Hematopoietic multipotent progenitor cell treated with erythropoietin and hydrocortisone succinate and interleukin-3 and kit ligand, for 6 days (in vitro differentiated cells): ENCODE measurements around the gene ANAPC16.
A peak's percentile ranks its signal among the peaks of the same experiment; 100 is the strongest.
"Not testable (repeated sequence)": the region's sequence is repeated elsewhere in the genome, so short reads cannot be mapped to it uniquely, and the experiment has no call there.

ENCODE experiments used
- DNase-seq: peaks from one replicate; pipeline ENCODE4 v3.0.0-alpha.2; 2015

The ANAPC16 gene

DNA sequence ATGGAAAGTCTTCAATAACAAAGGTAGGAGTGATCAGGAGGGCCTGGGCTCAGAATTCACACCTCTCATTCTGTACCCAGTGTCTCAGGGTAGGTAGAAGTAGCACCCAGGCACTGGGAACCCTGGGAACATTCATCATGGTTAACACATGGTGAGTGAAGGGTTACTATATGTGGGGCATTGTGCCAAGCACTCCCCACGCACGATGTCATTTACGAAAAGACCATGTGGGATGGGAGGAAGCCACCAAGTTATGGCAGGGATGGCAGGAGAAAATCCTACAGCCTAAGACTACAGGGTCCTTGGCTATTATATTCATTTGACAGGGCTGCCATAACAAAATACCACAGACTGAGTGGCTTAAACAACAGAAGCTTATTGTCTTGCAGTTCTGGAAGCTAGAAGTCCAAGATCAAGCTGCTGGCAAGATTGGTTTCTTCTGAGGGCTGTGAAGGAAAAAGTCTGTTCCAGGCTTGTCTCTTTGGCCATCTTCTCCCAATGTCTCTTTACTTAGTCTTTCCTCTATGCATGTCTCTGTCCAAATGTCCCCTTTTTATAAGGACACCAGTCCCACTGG is 30.2 kb downstream of the ANAPC16 start:
- DNase-seq: no peak

DNA sequence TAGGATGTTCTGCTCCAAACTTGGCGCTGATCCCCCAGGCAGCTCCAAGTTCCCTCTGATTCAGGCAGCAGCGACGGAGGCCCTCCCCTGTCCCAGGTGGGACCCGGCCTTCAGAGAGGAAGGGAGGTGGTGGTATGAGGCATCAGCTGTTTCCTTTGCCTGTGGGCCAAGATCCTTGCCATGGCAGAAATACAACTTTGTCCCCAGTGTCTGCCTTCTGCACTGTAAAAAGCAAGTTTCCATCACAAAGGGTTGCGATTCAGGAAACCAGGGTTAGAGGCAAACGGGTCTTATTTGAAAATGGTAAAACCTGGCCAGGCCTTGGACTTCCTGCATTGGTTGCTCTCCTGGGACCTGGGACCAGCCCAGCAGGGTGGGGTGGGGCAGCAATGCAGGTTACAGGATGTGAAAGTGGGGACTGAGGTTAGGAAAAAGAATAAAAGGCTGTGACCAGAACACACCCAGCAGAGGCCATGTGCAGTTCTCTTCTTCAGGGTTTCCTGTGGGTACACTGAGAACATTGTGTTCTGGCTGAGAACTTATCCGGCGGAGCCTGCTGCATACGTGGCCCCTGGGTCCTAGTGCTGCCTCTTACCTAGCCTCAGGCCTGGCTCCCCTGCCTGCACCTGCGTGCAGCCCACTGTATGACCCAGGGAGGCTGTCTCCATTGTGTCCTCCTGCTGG is 32.8 kb downstream of the ANAPC16 start:
- peak; percentile 90 for DNase-seq

DNA sequence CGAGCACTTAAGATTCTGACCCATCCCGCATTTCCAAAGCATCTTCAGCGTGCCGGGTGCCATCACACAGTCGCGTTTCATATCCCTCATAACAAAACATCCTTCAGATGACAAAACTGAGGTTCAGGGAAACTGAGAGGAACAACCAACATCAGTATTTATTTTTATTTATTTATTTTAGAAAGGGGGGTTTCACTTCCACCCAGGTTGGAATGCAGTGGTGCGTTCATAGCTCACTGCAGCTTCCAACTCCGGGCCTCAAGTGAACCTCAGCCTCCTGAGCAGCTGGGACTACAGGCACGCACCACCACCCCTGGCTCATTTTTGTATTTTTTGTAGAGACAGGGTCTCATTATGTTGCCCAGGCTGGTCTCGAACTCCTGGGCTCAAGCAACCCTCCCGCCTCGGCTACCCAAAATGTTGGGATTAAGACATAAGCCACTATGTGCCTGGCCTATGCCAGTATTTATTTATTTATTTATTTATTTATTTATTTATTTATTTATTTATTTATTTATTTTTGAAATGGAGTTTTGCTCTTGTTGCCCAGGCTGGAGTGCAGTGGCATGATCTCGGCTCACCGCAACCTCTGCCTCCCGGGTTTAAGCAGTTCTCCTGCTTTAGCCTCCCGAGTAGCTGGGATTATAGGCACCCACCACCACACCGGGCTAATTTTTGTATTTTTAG is 33.5 kb downstream of the ANAPC16 start:
- not testable (repeated sequence) for DNase-seq

DNA sequence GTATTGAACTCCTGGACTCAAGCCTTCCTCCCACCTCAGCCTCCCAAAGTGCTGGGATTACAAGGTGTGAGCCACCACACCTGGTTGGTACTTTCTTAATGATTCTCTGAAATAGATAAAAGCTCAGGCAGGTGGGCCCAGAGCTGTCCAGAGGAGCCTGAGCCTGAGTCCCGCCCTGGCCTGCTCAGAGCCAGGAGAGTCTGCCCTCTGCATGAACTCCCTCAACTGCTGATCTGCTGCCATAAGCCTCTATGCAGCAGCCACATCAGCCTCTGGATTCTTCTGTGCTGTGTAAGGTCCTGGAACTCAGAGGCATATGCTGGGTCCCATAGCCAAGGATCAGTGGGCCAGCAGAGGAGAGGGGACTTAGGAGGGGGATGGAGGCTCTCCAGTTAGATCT is 34.9 kb downstream of the ANAPC16 start:
- no peak for DNase-seq

DNA sequence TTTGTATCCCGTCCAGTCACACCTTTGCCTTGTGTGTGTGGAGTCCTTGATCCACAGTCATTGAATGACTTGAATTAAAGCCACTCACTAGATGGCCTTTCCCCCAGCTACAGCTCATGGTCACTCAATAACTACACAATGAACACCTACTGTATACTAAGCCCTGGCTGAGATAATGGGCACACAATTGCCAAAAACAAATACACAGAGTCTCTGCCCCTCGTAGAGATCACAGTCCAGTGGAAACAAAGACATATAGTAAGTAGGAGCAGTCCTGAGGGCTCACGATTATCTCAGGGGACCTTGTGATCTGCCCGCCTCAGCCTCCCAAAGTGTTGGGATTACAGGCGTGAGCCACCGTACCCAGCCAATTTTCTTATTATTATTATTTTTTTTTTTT is 35.8 kb downstream of the ANAPC16 start:
- DNase-seq: no peak

DNA sequence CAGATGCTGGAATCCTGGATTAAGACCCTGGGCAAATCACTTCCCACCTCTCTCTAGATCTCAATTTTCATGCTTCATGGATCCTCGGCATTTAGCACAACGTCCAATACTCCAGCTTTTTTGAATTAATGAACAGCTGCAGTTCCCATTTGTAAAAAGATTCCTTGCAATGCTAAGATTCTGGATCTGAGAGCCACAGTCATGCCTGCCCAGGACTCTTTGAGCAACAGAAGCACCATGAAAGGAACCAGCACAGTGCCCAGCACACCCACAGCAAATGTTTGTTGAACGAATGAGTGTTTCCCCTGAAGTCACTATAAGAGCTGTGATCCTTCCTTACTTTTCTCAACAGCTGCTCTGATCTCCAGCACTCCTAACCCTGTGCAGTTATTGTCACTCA is 37.2 kb downstream of the ANAPC16 start:
- DNase-seq: no peak

DNA sequence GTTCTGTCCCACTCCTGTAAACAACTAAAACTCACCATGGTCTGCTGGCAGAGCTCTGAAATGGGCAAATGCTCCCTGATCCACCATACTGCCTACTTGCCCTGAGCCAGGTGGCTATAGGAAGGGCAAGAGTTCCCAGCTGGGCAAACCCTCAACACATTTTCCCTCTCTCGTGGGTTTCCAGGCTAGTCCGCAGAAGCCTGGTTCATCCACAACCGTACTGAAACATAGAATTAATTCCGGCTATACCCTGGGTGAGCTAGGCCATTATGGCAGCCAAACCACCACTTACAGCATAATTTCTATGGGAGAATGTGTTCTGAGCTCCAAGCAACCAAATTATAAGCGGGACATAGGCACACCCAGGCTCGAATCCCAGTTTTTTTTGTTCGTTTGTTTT is 37.8 kb downstream of the ANAPC16 start:
- DNase-seq: no peak

DNA sequence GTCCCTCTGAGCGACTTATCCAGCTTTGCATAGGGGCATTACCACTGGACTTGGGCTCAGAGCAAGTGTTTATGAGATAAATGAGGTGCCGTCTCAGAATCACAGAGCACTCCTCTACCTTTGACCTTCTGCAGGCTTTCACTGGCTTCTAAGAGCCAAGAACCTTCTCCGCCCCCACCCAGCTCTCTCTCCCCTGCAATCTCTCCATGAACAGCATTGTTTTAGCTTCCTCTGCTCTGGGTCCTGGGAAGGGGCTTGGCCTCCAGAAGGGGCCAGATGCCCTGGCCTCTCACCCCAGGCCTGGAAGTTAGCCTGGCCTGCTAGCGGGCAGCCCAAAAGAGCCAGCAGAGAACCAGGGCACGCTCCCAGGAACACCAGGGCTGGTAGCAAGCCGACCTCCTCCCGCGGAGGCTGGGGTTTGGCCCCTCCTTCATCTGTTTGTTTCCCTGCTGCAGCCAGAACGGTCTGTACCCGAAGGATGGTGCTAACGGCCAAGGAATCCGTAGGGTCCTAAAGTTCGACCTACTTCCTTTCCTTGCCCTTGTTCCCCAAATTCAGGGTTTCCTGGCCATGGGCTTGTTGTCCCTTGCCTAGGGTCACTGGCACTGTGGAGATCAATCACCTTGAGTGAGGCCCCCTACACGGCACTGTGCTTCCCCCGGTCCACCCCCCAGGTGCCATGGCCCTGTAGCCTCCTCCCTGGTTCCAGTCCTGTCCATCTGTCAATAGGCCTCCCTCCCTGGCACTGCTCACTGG is 39.2 kb downstream of the ANAPC16 start:
- peak; percentile 88 for DNase-seq

DNA sequence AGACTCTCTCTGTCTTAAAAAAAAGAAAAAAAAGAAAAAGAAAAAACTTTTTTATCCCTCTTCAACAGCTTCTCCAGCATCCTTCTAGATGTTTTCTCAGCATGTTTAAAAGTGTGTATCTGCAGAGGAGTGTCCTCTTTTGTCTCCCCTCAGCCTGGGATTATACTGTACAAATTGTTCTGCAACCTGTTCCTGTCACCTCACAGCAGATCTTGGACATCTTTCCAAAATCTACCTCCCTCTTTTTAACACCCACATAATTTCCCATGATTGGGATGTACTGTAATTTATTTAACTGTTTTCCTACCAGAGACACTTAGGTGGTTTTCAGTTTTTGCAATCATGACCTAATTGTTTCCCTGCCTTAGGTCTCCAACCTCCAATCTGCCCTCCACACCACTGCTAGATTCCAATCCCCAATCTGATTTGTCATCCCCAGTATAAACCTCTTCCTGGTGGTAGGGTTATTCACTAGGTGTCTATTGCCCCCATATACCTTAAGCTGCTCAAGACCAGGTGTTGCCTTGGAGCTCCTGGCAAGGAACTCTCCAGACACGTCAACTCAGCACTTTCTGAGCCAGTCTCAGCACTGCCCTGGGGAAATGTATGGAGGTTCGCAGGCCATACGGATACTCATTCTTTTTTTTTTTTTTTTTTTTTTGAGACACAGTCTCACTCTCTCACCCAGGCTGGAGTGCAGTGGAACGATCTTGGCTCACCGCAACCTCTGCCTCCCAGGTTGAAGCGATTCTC is 40.3 kb downstream of the ANAPC16 start:
- DNase-seq: no peak

DNA sequence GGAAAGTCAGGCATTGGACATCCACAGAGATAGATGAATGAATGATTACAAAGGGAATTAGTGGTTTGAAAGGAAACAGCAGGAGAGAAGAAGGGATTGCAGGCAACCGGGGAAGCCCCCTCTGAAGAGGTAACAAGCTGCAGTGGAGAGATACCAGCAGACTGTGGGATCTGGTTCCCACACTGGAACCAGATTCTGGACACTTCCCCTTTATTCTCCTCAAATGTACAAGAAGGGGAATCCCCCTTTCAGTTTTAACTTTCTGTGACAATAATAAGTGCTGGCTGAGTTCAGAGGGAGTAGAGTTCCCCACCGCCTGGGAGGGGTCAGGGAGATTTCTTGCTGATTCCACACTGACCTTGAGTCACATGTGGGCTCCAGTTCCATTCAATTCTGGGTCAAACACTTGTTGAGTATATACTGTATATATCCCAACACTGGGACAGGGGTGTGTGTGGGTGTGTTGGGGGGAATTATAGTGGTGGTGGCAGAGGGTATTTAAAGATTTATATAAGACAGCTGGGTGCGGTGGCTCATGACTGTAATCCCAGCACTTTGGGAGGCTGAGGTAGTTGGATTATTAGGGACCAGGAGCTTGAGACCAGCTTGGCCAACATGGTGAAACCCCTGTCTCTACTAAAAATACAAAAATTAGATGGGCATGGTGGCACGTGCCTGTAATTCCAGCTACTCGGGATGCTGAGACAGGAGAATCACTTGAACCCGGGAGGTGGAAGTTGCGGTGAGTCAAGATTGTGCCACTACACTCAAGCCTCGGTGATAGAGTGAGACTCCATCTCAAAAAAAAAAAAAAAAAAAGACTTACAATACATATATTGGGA is 41.5 kb downstream of the ANAPC16 start:
- peak; percentile 81 for DNase-seq

DNA sequence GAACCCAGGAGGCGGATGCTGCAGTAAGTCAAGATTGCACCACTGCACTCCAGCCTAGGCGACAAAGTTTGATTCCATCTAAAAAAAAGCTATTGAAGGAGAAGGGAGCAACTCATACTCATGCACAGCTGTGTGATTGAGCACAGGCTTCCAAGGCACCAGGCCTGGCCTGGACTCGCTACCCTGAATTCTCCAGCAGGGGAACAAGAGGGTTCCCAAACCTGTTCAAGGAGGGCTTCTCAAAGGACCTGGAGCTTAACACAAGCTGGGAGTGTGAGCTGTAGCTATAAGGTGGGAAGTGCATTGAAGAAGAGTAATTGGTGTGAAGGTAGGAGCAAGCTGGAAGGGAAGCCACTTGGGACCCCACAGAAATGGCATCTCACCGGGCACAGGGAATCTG is 42.8 kb downstream of the ANAPC16 start:
- no peak for DNase-seq

DNA sequence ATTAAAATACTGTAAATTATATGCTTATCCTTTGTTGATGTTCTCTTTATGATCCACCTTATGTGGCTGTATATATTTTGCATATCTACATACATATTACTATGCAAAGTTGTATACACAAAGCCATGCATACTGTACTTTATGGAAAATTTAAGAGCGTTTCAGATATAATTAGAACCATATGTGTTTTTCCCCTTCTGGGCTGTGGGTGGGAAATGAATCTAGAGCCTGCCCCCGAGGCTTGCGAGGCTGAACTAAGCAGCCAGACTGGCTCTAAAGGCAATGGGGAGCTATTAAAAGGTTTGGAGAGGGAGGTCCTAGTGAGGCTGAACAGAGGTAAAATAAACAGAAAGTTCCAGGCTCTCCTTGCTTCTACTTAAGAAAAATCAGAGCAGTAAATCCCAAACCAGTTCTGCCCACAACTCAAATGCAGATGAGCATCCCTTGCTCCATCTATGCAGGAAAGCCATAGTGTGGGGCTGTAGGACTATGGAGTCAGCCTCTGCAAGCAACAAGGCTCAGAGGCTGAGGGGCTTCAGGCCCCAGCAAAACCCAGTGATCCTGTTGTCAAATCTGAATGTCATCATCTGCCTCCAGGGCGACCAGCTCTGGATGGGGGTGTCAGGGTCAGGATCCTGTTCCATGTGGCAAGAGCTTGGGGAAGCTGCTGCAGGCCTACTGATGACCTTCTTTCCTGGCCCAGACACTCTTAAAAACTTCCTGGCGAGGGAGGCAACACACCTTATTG is 43.9 kb downstream of the ANAPC16 start:
- DNase-seq: no peak

DNA sequence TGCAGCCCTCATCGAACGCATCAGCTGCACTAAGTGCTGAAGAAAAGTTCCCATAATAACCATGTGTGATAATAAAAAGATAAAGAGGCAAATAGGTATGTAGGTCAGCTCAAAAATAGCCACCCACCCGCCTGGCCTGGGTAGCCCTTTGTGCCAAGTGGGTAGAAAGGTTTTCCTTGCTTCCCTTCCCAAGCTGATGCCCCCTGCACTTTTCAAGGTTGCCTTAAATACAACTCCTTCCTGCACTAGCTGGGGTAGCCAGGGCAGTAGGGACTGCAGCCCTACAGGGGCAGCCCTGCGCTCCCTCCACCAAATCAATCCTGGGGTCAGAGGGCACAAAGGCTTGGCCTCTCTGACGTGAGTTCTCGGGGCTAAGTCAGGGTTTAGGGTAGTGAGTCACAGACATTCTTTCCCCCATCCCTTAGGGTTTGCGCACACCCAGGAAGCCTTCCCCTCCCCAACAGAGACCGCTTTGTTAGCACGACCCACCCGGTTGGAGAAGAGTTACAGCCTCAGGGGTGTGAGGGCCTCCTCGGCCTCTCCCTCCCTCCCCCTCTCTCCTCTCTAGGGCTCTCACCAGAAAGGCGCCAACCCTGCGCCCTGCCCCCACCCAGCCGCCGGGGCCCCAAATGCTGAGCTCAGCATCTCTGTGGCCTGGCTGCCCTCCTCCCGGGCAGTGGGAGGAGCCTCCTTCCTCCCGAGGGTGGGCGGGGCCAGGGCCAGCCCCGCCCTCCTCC is 44.6 kb downstream of the ANAPC16 start:
- DNase-seq: peak; percentile 89

DNA sequence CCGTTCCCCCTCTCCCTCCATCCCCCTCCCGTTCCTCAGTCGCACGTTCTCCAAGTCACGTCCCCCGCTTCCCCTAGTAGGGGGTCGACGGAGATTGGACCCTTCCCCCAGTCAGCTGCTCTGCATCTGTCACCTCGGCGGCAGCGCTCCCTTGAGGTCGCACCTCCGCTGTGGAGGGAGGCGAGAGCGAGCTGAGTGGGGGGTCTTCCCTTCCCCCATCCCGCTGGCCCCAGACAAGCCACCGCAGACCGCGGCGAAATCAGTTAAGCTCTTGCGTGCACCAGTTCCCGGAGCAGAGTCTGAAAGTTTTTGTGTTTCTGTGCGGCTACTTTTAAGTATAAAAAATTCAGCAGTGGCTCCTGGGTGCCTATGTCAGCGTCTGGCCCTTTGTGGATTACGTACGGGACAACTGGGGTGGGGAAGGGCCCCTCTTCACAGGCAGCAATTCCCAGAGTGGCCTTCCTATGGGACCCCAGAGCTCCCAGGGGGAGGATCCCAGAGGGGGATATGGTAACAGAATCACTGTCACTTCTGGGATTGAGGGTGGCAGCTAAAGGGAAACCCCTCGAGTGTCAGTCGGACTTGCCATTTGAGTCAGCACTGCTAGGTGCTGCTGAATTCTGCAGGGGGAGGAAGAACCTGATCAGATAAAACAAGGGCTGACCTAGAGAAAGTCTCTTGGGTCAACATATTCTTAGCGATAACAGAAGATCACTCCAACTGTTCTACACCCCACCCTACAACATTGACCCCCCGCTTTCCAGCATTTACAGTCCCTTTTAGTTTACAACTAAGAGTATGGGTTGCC is 45.4 kb downstream of the ANAPC16 start:
- peak; percentile 72 for DNase-seq

DNA sequence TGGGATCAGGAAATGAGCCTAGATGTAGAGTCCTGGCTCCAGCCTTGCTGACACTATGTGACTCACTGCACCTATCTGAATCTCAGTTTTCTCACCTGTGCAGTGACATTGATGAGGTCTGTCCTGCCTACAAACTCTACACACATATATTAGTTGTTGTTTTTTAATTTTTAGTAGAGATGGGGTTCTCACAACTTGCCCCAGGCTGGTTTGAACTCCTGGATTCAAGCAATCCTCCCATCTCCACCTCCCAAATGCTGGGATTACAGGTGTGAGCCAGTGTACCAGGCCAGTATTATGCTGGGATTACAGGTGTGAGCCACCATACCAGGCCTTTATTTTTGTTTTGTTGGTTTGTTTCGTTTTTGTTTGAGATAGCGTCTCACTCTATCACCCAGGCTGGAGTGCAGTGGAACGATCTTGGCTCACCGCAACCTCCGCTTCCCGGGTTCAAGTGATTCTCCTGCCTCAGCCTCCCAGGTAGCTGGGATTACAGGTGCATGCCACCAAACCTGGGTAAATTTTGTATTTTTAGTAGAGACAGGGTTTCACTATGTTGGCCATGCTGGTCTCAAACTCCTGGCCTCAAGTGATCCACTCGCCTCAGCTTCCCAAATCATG is 46.1 kb downstream of the ANAPC16 start:
- DNase-seq: no peak

DNA sequence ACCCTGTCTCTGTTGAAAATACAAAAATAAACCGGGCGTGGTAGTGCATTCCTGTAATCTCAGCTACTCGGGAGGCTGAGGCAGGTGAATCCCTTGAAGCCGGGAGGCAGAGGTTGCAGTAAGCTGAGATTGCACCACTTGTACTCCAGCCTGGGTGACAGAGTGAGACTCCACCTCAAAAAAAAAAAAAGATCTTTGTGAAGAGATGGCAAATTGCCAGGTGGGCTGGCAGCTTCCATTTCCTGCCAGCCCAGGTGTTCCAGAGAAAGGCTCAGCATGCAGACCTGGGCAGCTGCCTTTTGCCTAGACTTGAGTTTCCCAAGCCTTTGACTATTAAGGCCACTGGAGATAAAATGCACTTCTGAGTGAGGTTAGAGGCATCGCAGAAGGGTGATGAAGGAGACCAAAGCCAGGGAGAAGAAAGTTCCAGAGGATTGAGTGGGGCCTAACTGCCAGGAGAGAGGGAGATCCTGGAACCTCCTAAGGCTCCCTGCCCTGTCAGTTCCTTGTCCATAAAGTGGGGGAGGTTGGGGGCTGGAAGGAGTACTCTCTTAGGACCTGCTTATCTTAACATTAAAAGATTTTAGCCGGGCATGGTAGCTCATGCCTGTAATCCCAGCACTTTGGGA is 47.9 kb downstream of the ANAPC16 start:
- DNase-seq: peak; percentile 45

DNA sequence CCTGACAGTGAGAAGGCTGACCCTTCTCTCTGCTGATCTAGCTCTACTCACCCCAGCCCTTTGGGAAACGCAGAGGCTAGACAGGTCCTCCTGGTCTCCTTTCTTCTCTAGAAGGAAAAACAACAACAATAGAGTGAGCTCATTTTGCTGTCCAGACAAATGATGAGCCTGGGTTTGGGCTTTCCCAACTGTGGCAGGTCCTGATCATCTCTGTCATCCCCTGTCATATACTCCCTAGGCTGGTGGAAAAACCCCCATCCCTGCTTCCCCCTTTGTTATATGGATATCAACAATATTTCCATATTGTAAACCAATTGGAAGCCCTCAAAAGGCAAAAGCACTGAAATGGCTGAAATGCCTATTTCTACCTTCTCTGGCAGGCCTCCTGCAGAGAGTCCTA is 48.7 kb downstream of the ANAPC16 start:
- DNase-seq: no peak

DNA sequence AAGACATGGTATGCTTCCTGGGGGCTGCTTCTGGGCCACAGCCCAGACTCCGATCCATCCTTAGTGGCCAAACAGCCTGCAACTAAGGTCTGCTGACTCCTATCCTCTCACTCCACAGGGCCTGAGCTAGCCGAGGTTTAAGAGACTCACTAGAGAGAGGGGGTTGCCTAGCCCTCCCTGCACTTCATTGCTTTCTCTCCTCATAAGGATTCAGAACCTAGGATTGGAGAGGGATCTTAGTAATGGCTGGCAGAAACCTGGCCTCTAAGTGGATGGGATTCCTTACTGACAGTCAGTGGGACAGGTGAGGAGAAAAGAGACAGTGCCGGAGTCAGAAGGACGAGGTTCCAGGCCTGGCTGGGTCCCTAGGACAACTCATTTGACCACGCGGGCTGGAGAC is 49.7 kb downstream of the ANAPC16 start:
- no peak for DNase-seq
